Putamen (tissue), 1 donor: ENCODE measurements around the gene NAALADL2.
"Not testable (repeated sequence)": the region's sequence is repeated elsewhere in the genome, so short reads cannot be mapped to it uniquely, and the experiment has no call there.

Experiments
- DNase-seq: peaks from one replicate; pipeline ENCODE4 v3.0.0-alpha.2; 2016; ENCODE audit warnings: low spot score

Gene NAALADL2

DNA sequence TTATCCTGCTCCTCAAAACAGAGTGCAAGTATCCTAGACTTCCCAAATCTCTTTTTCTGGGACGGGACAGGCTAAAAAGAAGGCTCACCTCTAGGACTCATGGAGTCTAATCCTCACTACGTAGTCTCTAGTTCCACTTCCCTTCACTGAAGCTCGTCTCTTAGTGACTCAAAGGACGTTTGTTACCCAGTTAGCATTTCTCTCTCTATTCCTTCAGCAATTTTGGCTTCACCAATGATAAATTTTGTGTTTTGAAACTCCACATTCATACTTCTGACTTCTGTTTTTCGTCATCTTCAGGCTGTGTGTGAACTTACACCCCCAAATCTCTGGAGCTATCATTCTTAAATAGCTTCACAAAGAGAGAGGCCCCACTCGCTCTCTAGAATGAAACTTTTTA is 627.1 kb downstream of the NAALADL2 start:
- no peak for DNase-seq

DNA sequence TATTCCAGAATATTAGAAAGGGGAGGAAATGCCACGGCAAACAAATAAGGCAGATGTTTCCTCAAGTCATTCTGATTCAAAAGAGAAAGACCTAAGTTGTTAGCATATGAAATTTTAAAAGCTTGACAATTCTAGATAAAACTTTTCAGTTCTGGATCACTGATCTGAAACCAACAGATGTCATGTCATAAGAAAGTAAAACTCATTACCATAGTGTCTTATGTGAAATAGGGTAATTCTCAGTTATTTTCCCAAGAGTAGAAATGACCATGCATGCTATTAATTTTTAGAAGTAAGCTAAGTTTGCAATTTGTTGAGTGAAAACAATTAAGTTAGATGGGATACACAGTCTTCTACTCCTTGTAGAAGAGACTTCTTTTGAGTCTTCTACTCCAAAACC is 630.3 kb downstream of the NAALADL2 start:
- no peak for DNase-seq

DNA sequence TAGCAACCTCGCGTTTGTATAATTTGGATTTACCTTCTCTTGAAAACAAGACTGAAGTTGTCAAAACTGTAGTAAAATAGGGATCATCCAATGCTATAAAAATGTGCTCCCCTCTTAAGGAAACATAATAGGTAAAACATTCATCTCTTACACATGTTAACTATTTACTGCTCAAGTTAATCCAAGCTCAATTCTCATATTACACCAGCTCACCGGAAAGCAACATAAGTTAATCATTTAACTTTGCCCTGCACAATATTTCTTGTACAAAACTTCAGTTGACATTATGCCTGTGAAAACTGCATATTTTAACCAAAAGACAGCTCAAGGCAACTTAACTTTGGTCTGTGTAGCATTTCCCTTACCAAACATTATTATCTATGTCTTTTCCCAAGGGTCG is 634.2 kb downstream of the NAALADL2 start:
- DNase-seq = no peak

DNA sequence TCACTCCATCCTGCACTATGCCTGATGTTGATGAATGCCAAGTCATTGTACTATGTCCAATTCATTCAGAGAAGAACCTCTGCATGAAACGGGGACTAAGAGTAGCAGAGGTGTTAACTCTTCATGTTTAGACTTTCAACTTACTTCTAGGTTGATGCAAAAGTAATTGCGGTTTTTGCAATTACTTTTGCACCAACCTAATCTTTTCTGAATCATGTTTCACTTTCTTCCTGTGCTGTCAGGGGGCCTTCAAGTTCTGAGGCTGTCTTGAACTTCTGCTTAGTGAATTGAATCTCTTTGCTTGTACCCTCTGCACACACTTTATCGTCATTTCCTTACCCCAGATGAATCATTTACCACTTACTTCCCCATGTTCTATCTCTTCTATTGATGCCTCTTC is 636.2 kb downstream of the NAALADL2 start:
- DNase-seq = no peak

DNA sequence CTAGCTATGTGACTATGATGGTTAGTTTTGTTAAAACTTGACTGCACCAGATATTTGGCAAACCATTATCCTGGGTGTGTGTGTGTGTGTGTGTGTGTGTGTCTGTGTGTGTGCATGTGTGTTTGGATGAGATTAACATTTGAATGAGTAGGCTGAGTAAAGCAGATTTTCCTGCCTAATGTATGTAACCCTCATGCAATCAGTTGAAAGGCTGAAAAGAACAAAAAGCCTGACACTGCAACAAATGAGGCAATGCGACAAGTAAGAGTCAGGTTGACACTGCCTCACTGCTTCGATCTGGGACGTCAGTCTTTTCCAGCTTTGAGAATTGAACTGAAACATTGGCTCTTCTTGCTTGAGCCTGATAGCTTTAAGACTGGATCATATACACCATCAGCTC is 643.0 kb downstream of the NAALADL2 start:
- no peak for DNase-seq

DNA sequence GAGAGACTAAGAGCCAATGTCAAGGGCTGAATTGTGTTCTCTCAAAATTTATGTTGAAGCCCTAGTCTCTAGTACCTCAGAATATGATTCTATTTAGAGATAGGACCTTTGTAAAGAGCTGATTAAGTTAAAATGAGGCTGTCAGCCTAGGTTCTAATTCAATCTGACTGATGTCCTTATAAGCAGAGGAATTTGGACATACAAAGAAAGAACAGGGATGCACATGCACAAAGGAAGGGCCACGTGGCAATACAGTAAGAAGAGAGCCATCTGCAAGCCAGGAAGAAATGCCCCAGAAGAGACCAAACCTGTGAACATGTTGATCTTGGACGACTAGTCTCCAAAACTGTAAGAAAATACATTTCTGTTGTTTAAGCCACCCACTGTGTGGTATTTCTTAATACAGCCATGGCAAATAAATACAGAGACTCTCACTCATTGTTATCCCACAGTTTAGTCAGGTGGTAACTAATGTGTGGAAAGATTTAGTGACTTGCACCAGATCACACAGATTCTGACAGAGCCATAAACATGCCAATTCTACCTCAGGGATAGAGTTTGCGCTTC is 652.2 kb downstream of the NAALADL2 start:
- no peak for DNase-seq

DNA sequence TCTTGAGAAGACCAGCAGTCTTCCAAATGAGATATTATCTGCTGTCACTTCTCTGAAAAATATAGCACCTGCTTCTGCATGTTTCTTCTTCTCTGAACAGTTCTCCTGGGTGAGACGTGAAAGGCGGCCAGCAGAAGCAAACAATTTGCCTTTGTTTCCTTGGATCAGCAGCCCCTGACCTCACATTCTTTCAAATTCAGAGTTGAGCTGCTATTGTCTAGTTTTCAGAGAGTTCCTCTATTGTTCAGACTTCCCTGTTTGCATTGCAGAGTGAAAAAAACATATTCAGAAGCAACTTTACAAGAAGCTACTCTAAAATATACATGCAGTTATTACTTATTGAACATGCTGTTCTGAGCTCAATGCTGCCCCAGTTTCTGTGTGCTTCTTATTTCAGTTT is 653.6 kb downstream of the NAALADL2 start:
- DNase-seq = peak; percentile 81

DNA sequence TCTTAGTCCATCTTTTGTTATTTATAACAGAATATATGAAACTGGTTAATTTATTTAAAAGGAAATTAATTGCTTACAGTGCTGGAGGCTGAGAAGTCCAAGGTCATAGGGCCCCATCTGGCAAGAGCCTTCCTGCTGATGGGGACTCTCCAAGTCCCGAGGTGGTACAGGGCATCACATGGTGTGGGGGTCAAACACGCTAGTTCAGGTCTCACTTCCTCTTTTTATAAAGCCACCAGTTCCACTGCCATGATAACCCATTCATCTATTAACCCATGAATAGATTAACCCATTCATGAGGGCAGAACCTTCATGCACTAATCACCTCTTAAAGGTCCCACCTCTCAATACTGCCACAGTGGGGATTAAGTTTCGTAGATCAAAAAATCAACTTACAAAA is 659.3 kb downstream of the NAALADL2 start:
- no peak for DNase-seq

DNA sequence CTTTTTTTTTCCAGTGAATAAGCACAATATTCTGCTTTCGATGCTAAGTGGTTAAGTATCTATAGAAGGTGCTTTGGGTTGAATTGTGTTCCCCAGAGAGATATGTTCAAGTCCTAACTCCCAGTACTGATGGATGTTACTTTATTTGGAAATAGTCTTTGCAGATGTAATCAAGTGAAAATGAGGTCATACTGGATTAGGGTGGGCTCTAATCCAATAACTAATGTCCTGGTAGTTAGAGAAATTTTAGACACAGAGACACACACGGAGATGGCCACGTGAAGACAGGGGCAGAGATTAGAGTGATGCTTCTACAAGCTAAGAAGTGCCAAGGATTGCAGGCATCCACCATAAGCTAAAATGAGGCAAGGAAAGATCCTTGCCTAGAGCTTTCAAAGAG is 662.3 kb downstream of the NAALADL2 start:
- DNase-seq = no peak

DNA sequence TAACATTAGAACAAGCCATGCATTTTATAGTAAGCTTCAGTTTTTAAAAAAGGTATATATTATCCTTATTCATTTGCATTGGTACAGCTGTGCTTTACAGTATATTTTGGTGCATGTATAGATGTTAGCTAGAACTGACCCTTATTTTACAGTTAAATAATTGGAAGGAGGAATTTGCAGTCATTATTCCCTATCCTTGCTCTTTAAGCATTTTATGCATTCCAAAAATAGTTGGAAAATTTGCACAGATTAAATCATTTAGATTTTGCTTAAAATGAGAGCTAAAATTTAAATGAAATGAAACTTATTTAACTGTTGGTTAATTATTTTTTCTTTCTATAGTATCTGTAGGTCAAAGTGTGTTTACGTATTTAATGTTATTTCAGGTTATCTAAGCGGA is 667.1 kb downstream of the NAALADL2 start:
- no peak for DNase-seq

DNA sequence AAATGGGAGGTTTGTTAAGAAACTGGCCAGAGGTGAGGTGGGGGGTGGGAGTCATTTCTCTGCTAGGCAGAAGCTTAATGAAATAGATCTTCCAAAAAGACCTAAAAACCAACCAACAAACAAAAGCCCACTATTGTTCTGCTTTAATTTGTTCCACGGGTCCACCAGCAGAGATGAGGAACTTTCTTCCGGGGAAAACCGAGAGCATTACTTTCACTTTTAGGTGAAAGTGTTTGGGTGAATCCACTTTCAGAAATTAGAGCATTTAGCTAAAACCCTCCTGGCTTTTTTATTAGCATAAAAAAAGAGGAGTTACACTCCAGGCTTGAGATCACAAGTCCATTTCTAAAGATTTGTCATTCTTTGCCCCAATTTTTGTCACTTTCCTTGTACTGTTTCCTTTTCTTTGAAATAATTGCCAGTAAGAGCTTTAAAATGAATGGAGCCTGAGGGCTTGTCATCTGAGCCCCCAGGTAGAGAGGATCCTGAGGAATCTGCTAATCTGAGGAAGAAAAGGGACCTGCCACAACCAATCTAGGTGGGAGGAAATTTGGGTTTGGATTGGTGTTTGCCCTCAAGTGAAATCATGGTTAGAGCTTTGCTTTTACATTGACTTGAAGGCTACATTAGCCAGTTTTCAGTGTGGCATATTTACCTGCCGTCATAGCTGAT is 667.6 kb downstream of the NAALADL2 start:
- no peak for DNase-seq

DNA sequence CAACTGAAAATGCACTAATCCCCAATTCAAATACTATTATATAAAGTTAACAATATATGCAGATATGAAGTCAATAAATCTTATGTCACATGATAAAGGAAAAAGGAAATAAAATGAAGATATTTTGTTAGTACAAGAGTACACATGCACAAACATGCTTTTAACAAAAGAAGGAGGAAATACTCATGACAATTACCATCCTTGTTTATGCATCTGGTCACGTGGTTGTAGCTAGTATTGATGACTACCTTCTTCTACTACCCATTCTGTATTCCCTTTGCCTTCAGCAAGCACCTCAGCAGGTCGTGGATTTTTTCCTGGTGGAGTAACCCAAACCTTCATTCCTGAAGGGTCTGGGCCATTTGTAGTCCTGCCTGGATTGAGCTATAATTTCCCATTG is 669.6 kb downstream of the NAALADL2 start:
- not testable (repeated sequence) for DNase-seq

DNA sequence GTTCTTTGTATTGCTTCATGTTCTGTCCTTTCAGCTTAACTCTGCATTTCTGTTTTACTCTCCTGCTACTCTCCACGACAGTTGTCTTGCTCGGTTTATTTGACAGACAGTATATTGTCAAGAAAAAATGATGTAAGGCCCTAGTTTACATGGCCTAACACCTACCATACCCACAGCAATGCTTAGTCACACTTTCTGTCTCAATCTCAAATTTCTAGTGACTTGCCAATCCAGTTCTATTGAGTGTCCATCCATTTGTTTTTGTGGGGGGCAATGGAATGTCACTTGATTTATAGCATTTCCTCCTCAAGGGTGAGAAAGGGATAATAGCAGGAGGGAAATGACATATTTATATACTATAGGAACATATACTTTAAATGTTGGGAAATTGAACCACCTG is 676.2 kb downstream of the NAALADL2 start:
- no peak for DNase-seq

DNA sequence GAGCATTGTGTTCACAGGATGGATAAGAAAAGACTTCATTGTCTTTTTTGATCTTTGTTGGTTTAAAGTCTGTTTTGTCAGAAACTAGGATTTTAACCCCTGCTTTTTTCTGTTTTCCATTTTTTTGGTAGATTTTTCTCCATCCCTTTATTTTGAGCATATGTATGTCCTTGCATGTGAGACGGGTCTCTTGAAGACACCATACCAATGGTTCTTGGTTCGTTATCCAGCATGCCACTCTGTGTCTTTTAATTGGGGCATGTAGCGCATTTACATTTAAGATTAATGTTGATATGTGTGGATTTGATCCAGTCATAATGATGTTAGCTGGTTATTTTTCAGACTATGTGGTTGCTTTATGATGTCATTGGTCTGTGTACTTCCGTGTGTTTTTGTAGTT is 687.0 kb downstream of the NAALADL2 start:
- DNase-seq = no peak

DNA sequence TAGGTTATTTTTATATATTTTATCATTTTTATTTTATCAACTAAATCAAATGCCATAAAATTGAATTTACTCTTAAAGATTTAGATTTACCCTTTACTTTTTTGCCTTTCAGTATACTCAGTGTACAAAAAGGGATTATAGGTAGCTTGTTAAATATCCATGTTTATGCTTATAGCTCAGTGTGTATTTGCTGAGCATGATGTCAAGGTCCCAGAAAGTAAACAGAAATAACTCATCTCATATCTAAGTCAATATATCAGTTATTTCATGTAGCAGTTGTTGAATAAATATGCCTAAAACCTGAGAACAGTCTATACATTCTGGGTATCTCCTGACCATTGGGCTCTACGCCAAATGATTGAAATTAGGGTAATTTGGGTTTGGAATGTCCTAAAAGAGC is 693.8 kb downstream of the NAALADL2 start:
- DNase-seq = no peak

DNA sequence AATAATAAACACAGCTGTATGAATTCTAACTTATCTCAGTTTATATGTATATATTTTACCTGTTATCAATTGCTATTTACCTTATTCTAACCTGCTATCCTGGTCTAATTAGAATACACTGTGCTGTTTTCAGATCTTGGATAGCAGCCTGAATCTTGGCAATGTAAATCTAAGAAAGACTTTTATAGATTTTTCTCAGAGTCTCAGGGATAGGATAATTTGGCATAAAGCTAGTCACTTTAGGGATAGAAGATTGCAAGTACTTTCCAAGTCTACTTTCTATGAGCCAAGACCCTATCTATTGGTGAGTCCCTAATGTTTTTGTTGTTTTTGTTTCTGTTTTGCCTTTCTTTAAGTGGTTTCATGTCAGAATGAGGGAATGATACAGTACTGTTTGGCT is 695.7 kb downstream of the NAALADL2 start:
- DNase-seq = no peak

DNA sequence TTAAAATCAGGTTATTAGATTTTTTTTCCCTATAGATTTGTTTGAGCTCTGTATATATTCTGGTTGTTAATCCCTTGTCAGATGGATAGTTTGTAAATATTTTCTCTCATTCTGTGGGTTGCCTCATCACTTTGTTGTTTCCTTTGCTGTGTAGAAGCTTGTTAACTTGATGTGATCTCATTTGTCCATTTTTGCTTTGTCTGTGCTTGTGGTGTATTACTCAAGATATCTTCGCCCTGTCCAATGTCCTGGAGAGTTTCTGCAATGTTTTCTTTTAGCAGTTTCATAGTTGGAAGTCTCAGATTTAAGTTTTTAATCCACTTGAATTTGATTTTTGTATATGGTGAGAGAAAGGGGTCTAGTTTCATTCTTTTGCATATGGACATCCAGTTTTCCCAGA is 699.1 kb downstream of the NAALADL2 start:
- no peak for DNase-seq

DNA sequence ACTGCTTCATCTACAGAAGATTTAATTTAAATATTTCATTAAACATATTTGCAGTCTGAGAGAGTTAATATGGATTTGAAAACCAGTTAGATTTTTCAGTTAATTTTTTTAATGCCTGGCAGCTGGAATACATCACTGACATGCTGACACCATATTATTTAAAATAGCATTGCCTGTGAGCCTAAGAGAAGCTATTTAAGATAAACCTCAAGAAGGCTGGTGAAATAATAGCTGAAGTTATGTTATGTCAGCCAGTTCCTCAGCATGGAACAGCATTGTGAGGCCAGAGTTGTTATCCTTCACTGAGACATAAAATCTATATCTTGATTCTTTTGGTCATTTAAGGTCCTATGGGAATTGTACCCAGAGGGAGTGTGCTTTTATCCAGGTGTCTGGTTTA is 705.2 kb downstream of the NAALADL2 start:
- no peak for DNase-seq

DNA sequence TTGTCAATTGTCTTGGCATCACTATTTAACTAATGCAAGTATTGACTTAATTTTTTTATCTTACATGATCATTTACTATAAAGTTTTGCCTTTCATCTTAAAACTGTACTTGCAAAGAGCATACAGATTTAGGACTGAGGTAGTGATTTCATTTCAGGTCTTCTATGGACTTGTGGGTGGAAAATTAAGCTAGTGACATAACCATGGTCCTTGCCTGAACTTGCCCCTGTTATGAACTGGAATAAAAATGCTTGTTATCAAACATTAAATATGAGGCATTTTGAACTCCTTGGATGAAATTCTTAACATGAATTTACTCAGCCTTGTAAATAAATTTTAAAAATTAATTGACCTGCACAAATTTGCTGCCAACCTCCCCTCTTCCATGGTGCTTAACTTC is 712.0 kb downstream of the NAALADL2 start:
- no peak for DNase-seq

DNA sequence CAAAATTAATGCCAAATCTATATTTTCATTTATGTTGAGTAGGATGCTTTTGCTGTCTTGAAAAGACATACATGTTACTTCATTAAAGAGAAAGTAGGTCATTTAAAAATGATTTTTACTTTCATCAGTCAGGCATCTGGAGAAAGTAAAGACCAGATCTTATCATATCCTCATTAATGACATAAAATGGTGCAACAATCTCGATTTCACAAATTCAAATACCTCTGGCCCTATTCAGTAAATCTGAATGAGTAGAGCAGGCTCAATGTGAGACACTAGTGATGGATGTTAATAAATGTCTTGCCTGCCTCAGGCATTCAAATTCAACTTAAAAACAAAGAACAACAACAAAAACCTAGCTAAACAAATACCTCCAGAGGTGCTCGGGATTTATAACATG is 714.1 kb downstream of the NAALADL2 start:
- DNase-seq = no peak

DNA sequence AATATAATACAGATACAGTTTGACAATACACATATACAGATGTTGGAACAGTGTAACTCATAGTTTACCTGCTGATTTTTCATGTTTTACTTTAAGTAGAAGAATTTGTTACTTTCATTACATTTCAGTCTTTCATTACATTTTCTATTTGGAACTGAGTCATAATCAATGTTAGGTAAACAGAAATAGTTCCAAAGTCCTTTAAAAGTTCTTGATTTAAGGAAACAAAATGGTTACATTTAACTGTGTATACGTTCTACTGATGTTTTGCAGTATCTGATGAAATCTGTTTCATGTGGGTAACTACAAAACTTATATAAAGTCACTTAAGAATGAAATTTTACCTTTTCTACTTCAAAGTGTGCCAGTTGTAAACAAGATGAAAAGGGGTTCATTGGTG is 721.2 kb downstream of the NAALADL2 start:
- no peak for DNase-seq

DNA sequence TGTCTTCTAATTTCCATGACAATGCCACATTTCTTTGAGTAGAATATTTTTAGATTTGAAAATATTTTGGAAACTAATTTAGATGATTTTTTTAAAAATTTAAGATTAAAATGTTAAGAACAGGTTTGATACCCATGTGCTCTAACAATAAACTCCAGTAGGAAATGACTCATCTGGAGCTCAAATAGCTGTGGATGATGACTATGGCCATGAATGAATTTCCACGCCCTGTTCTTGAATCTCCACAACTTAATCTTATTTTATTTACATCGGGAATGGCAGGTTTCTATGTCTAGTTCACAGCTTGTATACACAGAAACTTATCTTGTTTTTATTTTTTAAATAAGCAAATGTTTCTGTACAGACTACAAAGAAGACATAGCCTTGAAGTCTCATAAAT is 726.8 kb downstream of the NAALADL2 start:
- DNase-seq = no peak

DNA sequence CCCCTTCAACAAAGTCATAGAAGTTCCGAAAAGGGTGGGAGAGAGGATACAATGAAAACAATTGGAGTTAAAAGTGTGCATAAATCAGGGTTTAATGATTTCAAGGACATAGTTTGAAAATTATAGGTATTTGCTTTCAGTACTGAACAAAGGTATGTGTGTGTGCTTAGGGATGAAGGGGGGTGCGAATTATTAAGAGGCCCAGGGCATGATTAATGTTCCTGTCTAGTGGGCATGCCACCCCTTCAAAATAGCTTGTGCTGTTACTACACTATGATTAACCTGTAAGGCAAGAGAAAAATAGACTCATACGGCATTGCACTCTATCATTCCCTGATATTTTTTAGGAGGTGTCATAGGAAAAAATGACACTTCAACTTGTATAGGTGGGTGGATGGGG is 731.6 kb downstream of the NAALADL2 start:
- no peak for DNase-seq

DNA sequence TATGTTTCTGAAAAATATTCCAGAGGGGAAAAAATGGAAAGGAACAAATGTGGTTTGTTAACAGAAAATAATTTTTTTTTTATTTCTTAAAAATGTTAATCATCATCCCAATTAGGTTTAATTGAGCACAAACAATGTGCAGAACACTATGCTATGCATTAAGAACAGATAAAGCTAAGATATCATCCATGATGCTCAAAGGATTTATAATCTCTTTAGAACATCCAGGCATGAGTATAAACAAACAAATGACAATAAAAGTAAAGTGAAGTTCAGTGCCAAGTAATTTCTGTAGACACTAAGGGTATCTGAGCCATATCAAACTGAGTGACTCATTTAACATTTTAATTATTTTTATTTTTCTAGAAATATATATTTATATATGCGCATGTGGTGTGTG is 732.2 kb downstream of the NAALADL2 start:
- no peak for DNase-seq
